Aorta (tissue), 5 donors: ENCODE measurements around the gene SLC22A16. TPM values are rescaled to one million over a fixed set of nuclear protein-coding genes. Genes with fewer than 3 reads are reported as not detected.

Source experiments
- ATAC-seq: fragments of 200-7000 bp; cut with Tn5 transposase; one replicate; pipeline ENCODE4 v1.9.1; 2022; ENCODE audit warnings: moderate library complexity; ENCODE audit not compliant: low FRiP score
- DNase-seq, 2 donors: peaks; one replicate each; pipeline ENCODE4 v3.0.0-alpha.2; 2020
- H3K27ac ChIP-seq, 2 donors: one replicate each; pipeline ENCODE4 v1.5.1; 2013; ENCODE audit warnings: low read length in 2 of 2, mild to moderate bottlenecking in 2 of 2, moderate library complexity in 2 of 2, control low read depth in 1 of 2, inconsistent platforms in 1 of 2, low read depth in 1 of 2
- H3K27me3 ChIP-seq, 2 donors: one replicate each; pipeline ENCODE4 v1.6.1; 2013; ENCODE audit warnings: control low read depth in 1 of 2, low read length in 1 of 2, mild to moderate bottlenecking in 1 of 2, moderate library complexity in 1 of 2; ENCODE audit not compliant: insufficient read depth in 2 of 2, control insufficient read depth in 1 of 2
- H3K36me3 ChIP-seq, 2 donors: one replicate each; pipeline ENCODE4 v1.6.1; 2013; ENCODE audit warnings: control low read depth in 1 of 2, low read length in 1 of 2, mild to moderate bottlenecking in 1 of 2; ENCODE audit not compliant: insufficient read depth in 2 of 2, control insufficient read depth in 1 of 2
- H3K4me1 ChIP-seq, 2 donors: one replicate each; pipeline ENCODE4 v1.6.1; 2013; ENCODE audit warnings: low read length in 2 of 2, control low read depth in 1 of 2, mild to moderate bottlenecking in 1 of 2, moderate library complexity in 1 of 2; ENCODE audit not compliant: insufficient read depth in 2 of 2, control insufficient read depth in 1 of 2
- H3K4me3 ChIP-seq, 2 donors: one replicate each; pipeline ENCODE4 v1.5.1; 2013; ENCODE audit warnings: low read length in 2 of 2, control low read depth in 1 of 2, mild to moderate bottlenecking in 1 of 2
- H3K9me3 ChIP-seq: one replicate; pipeline ENCODE4 v1.6.1; 2013; ENCODE audit warnings: mild to moderate bottlenecking, low read length; ENCODE audit not compliant: control insufficient read depth
- WGBS, 2 donors: extraction: QIAGEN DNeasy Blood & Tissue Kit; methylation state at CpG; one replicate each; pipeline ENCODE4 v1.1.7; 2013; 5-methylcytosine and 5-hydroxymethylcytosine counted together
- intact Hi-C, 2 donors: fragments of 100-400 bp; cut with DNase I; formaldehyde crosslinking; loops; one replicate each; pipeline versions ENCODE4 v1.14.2 to v1.15.0; 2022
- polyA plus RNA-seq, 2 donors: library from polyadenylated mRNA; stranded (reverse); fragments of 200-250 nt; gene quantifications; one replicate each; pipeline ENCODE4 v1.2.3, GENCODE V29; 2013
- total RNA-seq, 2 donors: library from RNA; stranded (reverse); fragmentation: NEBNext Ultra II Directional; extraction: Animal tissue kit (Norgen Biotek cat#: 25700); gene quantifications; one replicate each; pipeline ENCODE4 v1.2.1, GENCODE V29; 2021
- donor health status: healthy with polysubstance abuse.
- donor health status: Bipolar disorder and iron deficiency.
- donor health status: DM: no; HTN: no; CAD: no.
- donor health status: DM: no; HTN: no; CAD: no.
- donor health status: DM: yes; HTN: yes; CAD: no.

Gene SLC22A16
- total and polyA plus RNA-seq, 4 donors: 0.38 to 0.69 (median 0.55) TPM; not detected in 1

GRCh38 chr6:110446405-110446804, 30.0 kb downstream of the SLC22A16 start:
- no peaks in the 10 kb centered on the region for H3K9me3 ChIP-seq
- DNase-seq: no peak
- H3K27ac ChIP-seq: no peak overlapping the region
- no peaks in the 10 kb centered on the region for H3K4me1 ChIP-seq
- H3K27me3 ChIP-seq: no peaks in the 10 kb centered on the region
- intact Hi-C loops: no loop called here
- WGBS, 2 donors: 65 to 67% methylated on average over 4 of the region's 4 CpGs
- no peak for ATAC-seq
- no peaks in the 10 kb centered on the region for H3K36me3 ChIP-seq
- no peak overlapping the region for H3K4me3 ChIP-seq

- 82 to 92% methylated on average over 4 of the region's 4 CpGs for WGBS, 2 donors
- intact Hi-C loops: no loop called here
- H3K4me3 ChIP-seq: no peak overlapping the region
- no peaks in the 10 kb centered on the region for H3K4me1 ChIP-seq
- H3K27ac ChIP-seq: no peak overlapping the region
- H3K36me3 ChIP-seq: no peaks in the 10 kb centered on the region
- ATAC-seq (no peak), DNase-seq (no peak)
- H3K9me3 ChIP-seq: peaks cover 2% of the 10 kb centered on the region
- no peaks in the 10 kb centered on the region for H3K27me3 ChIP-seq
These were observed 36.4 kb downstream of the SLC22A16 start for GRCh38 chr6:110440026-110440425.

GRCh38 chr6:110439356-110439755, 37.1 kb downstream of the SLC22A16 start:
- Histone ChIP-seq H3K9me3 (peaks cover 2% of the 10 kb centered on the region), H3K36me3 (no peaks in the 10 kb centered on the region), H3K4me3 (no peak overlapping the region), H3K4me1 (no peaks in the 10 kb centered on the region), H3K27ac (no peak overlapping the region), H3K27me3 (no peaks in the 10 kb centered on the region)
- intact Hi-C loops: no loop called here
- ATAC-seq (no peak), DNase-seq (no peak)
- 55 to 59% methylated on average over 5 of the region's 5 CpGs for WGBS, 2 donors

GRCh38 chr6:110434961-110435602, 41.3 kb downstream of the SLC22A16 start:
- no peak overlapping the region for H3K27ac ChIP-seq
- H3K36me3 ChIP-seq: no peaks in the 10 kb centered on the region
- ATAC-seq (no peak), DNase-seq (no peak)
- 88 to 90% methylated on average over 7 of the region's 7 CpGs for WGBS, 2 donors
- no peaks in the 10 kb centered on the region for H3K27me3 ChIP-seq
- peaks cover 2% of the 10 kb centered on the region for H3K9me3 ChIP-seq
- intact Hi-C loops: no loop called here
- H3K4me1 ChIP-seq: no peaks in the 10 kb centered on the region
- H3K4me3 ChIP-seq: no peak overlapping the region

GRCh38 chr6:110432285-110432900, 44.0 kb downstream of the SLC22A16 start:
- peaks cover 0 to 1% of the 10 kb centered on the region in 2 donors for H3K27me3 ChIP-seq
- H3K27ac ChIP-seq: no peak overlapping the region
- intact Hi-C loops: no loop called here
- no peaks in the 10 kb centered on the region for H3K36me3 ChIP-seq
- ATAC-seq (no peak), DNase-seq (no peak)
- H3K4me1 ChIP-seq: no peaks in the 10 kb centered on the region
- peaks cover 2% of the 10 kb centered on the region for H3K9me3 ChIP-seq
- 49 to 68% methylated on average over 3 of the region's 3 CpGs for WGBS, 2 donors
- H3K4me3 ChIP-seq: no peak overlapping the region

GRCh38 chr6:110430741-110431140, 45.7 kb downstream of the SLC22A16 start:
- 84 to 86% methylated on average over 4 of the region's 4 CpGs for WGBS, 2 donors
- Histone ChIP-seq H3K27ac (no peak overlapping the region), H3K4me1 (no peaks in the 10 kb centered on the region), H3K27me3 (peaks cover 0 to 1% of the 10 kb centered on the region in 2 donors), H3K9me3 (peaks cover 2% of the 10 kb centered on the region), H3K4me3 (no peak overlapping the region), H3K36me3 (no peaks in the 10 kb centered on the region)
- intact Hi-C loops: no loop called here
- ATAC-seq (no peak), DNase-seq (no peak)

GRCh38 chr6:110430236-110430635, 46.2 kb downstream of the SLC22A16 start:
- peaks cover 1% of the 10 kb centered on the region for H3K9me3 ChIP-seq
- WGBS, 2 donors: 33 to 59% methylated on average over 5 of the region's 5 CpGs
- ATAC-seq (no peak), DNase-seq (no peak)
- H3K36me3 ChIP-seq: no peaks in the 10 kb centered on the region
- H3K4me3 ChIP-seq: no peak overlapping the region
- peaks cover 0 to 1% of the 10 kb centered on the region in 2 donors for H3K27me3 ChIP-seq
- intact Hi-C loops: no loop called here
- H3K4me1 ChIP-seq: no peaks in the 10 kb centered on the region
- H3K27ac ChIP-seq: no peak overlapping the region

GRCh38 chr6:110428153-110428552, 48.3 kb downstream of the SLC22A16 start:
- intact Hi-C loops: no loop called here
- ATAC-seq (no peak), DNase-seq (no peak)
- 97 to 100% methylated on average over 2 of the region's 2 CpGs for WGBS, 2 donors
- peaks cover 0 to 1% of the 10 kb centered on the region in 2 donors for H3K27me3 ChIP-seq
- no peak overlapping the region for H3K27ac ChIP-seq
- no peaks in the 10 kb centered on the region for H3K9me3 ChIP-seq
- H3K4me1 ChIP-seq: no peaks in the 10 kb centered on the region
- no peaks in the 10 kb centered on the region for H3K36me3 ChIP-seq
- no peak overlapping the region for H3K4me3 ChIP-seq

GRCh38 chr6:110425816-110426215, 50.6 kb downstream of the SLC22A16 start:
- H3K36me3 ChIP-seq: no peaks in the 10 kb centered on the region
- intact Hi-C loops: no loop called here
- H3K27ac ChIP-seq: no peak overlapping the region
- DNase-seq (no peak), ATAC-seq (no peak)
- no peak overlapping the region for H3K4me3 ChIP-seq
- H3K27me3 ChIP-seq: peaks cover 0 to 1% of the 10 kb centered on the region in 2 donors
- no peaks in the 10 kb centered on the region for H3K4me1 ChIP-seq
- 15 to 28% methylated on average over 5 of the region's 5 CpGs for WGBS, 2 donors
- no peaks in the 10 kb centered on the region for H3K9me3 ChIP-seq
